Measurements from ENCODE around the gene SHC3.

The SHC3 gene

GRCh38 chr9:88996921-88997235 lies 181.7 kb downstream of the SHC3 start:
- DNase-seq: no peak

DNA sequence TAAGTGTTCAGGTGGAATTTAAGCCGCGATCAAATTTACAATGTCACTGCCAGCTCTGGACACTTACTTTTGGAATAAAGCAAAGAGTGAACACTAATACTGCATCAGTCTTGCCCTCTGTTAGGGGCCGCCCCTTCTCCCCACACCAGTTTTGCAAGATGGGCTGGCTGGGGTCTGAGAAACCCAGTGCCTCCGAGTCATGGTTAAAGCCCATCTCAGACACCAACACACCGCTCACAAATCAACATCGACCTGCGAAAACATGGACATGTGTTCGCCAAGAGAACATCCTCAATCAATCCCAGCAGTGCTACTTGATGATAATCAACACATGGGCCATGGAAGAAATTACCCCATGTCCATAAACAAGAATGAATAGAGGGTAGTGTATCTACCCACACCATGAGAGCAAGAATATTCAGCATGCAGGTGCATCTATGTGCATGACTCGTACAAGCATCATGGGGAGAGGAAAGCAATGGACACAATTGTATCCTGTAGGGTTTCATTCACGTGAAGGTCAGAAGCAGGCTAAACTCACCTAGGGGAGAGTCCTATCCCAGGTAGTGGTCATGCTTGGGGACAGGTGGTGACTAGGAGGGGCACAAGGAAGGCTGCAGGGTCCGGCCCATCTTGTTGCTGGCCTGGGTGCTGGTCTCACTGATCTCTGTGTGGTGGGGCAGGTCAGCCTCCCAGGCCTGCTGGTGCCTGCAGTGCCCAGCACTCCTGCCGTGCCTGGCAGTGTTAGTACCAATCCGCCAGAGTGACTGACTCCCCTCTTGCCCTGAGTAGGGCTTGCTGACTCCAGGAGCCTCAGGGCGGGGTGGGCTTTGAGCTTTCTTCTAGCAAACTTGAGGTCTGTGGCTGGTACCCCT lies 182.3 kb downstream of the SHC3 start:
- no peak for DNase-seq

GRCh38 chr9:88995627-88996026 lies 183.0 kb downstream of the SHC3 start:
- DNase-seq: no peak

GRCh38 chr9:88995200-88995577 lies 183.4 kb downstream of the SHC3 start:
- DNase-seq: no peak

GRCh38 chr9:88994469-88995199 lies 184.0 kb downstream of the SHC3 start:
- DNase-seq: no peak

- no peak for DNase-seq
Measured at GRCh38 chr9:88993871-88994460, 184.7 kb downstream of the SHC3 start.

DNA sequence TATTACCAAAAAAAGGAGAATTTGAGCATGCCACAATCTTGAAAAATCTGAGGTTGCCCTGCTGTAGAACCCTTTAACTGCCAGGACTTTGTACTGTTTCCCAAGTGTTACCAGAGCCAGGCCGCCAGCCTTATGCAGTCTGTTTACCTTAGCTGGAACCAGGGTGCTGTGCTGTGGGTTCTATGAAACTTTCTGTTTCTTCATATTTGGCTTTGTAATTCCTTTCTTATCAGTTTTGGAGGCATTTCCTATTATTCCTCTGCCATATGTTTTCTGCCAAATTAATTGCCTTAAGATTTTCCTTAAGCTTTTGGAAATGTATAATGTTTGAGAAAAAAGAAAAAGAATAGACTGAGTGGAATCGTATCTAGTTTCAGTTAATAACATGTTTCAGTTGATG lies 185.3 kb downstream of the SHC3 start:
- no peak for DNase-seq

- DNase-seq: no peak
Measured at GRCh38 chr9:88992556-88992955, 186.1 kb downstream of the SHC3 start.

GRCh38 chr9:88991066-88992034 lies 187.3 kb downstream of the SHC3 start, which contains the start of gene S1PR3:
Gene S1PR3 (plus strand): TSS chr9:88991468. CDS start chr9:89001201, 9,733 bp downstream.
- no peak for DNase-seq

DNA sequence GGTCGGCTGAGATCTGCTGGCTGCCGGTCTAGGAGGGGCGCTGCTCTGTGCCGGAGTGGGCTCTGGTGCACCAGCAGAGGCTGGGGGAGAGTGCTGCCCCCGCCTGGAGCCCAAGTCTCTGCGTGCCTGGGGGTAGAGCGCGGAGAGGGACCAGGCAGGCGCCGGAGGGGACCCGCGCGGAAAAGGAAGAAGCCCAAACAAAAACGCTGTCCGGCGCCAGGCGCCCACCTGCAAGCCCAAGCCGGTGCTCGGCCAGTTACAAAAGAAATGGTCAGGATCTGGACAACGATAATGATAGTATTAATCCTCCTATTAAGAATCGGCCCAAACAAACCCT lies 187.9 kb downstream of the SHC3 start:
- DNase-seq: no peak

- no peak for DNase-seq
Measured at GRCh38 chr9:88990041-88990728, 188.4 kb downstream of the SHC3 start.

GRCh38 chr9:88988796-88989641 lies 189.6 kb downstream of the SHC3 start:
- no peak for DNase-seq

- no peak for DNase-seq
Measured at GRCh38 chr9:88987661-88988060, 191.0 kb downstream of the SHC3 start.

DNA sequence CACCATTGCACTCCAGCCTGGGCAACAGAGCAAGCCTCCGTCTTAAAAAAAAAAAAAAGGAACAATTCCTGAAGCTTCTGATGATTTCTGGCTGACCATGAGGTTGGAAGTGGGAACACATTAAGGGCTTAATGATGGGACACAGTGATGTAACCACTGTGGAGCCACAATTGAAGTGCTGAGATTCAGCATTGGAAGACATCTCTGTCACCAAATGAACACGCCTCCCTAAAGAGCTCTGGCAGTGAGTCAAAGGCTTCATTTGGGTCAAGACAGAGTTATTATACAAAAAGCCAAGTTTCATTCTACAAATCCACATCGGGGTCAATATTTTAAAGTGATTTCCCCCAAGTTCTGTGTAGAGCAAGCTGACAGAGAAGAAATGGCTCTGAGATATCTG lies 191.8 kb downstream of the SHC3 start:
- no peak for DNase-seq

DNA sequence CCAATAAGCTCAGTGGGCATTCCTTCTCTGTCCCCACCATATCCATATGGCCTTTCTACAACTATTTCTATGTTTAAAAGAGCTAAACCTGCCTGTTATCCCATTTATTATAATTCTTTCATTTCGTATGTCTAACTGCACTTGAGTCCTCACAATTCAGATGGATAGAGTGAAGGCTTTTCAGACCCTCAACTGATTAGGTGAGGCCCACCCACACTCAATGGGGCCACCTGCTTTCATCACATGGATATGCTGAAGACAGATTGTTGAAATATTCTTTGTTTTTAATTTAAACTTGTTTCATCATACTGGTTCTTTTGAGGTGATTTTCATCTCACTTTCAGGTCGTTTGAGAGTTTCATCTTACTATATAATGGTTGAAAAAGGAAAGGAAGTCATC lies 193.0 kb downstream of the SHC3 start:
- no peak for DNase-seq

GRCh38 chr9:88984543-88984883 lies 194.1 kb downstream of the SHC3 start:
- no peak for DNase-seq

GRCh38 chr9:88983865-88984542 lies 194.6 kb downstream of the SHC3 start:
- no peak for DNase-seq

DNA sequence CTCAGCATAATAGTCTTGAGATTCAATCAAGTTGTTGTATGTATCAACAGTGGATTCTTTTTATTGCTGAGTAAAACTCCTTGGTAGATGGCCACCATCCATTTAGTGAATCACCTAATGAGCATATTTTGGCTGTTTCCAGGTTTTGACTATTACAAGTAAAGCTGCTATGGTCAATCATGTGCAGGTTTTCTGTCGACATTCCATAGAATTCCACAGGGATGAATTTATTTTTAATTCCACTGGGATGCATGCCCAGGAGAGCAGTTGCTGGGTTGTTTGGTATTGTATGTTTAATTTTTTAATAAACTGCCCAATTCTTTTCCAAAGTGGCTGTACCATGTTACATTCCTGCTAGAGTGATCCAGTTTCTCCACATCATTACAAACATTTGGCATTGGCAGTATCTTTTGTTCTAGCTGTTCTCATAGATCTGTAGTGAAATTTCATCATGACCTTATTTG lies 197.8 kb downstream of the SHC3 start:
- DNase-seq: no peak

GRCh38 chr9:88979791-88980190 lies 198.8 kb downstream of the SHC3 start:
- no peak for DNase-seq

GRCh38 chr9:88979021-88979420 lies 199.6 kb downstream of the SHC3 start:
- DNase-seq: no peak

DNA sequence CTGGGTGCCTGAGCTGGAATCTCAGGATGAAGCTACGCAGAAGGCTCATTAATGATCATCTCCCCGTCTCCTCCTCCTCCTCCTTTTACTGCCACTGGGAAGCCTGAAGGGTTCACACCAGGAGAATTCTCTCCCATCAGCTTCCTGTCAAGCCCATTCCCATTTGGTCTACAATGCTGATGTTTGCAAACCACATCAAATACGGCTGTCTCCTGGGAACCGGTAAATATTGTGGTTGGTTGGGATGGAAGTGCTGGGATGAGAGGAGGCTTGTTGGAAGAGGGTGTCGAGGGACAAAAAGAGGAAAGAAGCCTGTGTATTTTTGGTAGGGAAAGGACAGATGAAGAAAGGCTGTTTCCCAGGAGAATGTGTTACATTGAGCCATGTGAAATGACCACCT lies 200.6 kb downstream of the SHC3 start:
- DNase-seq: no peak
